RWPE2 (cell line): Measurements from ENCODE around the gene DLG4.

Experiments used
- ATAC-seq: fragments of 200-7000 bp; cut with Tn5 transposase; 3 replicates; pipeline ENCODE4 v1.9.1; 2021; ENCODE audit warnings: low read depth
- DNase-seq: peaks from one replicate; pipeline ENCODE4 v3.0.0-alpha.2; 2020; ENCODE audit warnings: low spot score
- H3K27ac ChIP-seq: fragments of 450-650 bp; 2 replicates; pipeline ENCODE4 v1.5.1; 2017; ENCODE audit warnings: mild to moderate bottlenecking; ENCODE audit not compliant: poor library complexity, severe bottlenecking
- H3K27me3 ChIP-seq: fragments of 250-450 bp; sonication (Bioruptor Pico); 2 replicates; pipeline ENCODE4 v1.5.1; 2021; ENCODE audit warnings: mild to moderate bottlenecking, moderate library complexity; ENCODE audit not compliant: insufficient read depth, poor library complexity, severe bottlenecking
- H3K36me3 ChIP-seq: fragments of 250-450 bp; sonication (Bioruptor Pico); 2 replicates; pipeline ENCODE4 v1.5.1; 2020; ENCODE audit warnings: low read depth, mild to moderate bottlenecking, moderate library complexity
- H3K4me1 ChIP-seq: fragments of 250-450 bp; sonication (Bioruptor Pico); 2 replicates; pipeline ENCODE4 v1.5.1; 2021; ENCODE audit warnings: mild to moderate bottlenecking, moderate library complexity; ENCODE audit not compliant: insufficient read depth, poor library complexity, severe bottlenecking
- H3K4me3 ChIP-seq: fragments of 250-450 bp; sonication (Bioruptor Pico); 2 replicates; pipeline ENCODE4 v1.5.1; 2021; ENCODE audit warnings: mild to moderate bottlenecking, moderate library complexity; ENCODE audit not compliant: severe bottlenecking
- H3K9me3 ChIP-seq: fragments of 250-450 bp; sonication (Bioruptor Pico); 2 replicates; pipeline ENCODE4 v1.5.1; 2021; ENCODE audit warnings: mild to moderate bottlenecking, moderate library complexity; ENCODE audit not compliant: severe bottlenecking
- CTCF ChIP-seq: fragments of 450-650 bp; IDR thresholded peaks from one replicate; pipeline ENCODE4 v1.5.1; 2017; ENCODE audit warnings: mild to moderate bottlenecking, moderate library complexity; ENCODE audit not compliant: poor library complexity, severe bottlenecking

Gene DLG4

GRCh38 chr17:7218758-7219157 is 878 bp downstream of the DLG4 start:
- Histone ChIP-seq H3K4me1 (peaks cover 9% of the 10 kb centered on the region), H3K9me3 (no peaks in the 10 kb centered on the region), H3K36me3 (peaks cover 30% of the 10 kb centered on the region), H3K27me3 (no peaks in the 10 kb centered on the region), H3K4me3 (no peak overlapping the region), H3K27ac (peak overlapping the region; percentile 89)
- no peak for ATAC-seq
- DNase-seq: no peak
- TF ChIP-seq CTCF: no peak

GRCh38 chr17:7218166-7218565 is 1.5 kb downstream of the DLG4 start:
- H3K27ac ChIP-seq: peak overlapping the region; percentile 62
- no peaks in the 10 kb centered on the region for H3K9me3 ChIP-seq
- ATAC-seq (no peak), DNase-seq (no peak)
- TF ChIP-seq CTCF: no peak
- peaks cover 24% of the 10 kb centered on the region for H3K36me3 ChIP-seq
- peaks cover 9% of the 10 kb centered on the region for H3K4me1 ChIP-seq
- H3K27me3 ChIP-seq: no peaks in the 10 kb centered on the region
- peak overlapping the region; percentile 22 for H3K4me3 ChIP-seq

GRCh38 chr17:7217113-7217987 is 2.3 kb downstream of the DLG4 start:
- DNase-seq: no peak
- H3K9me3 ChIP-seq: no peaks in the 10 kb centered on the region
- H3K27ac ChIP-seq: peak overlapping the region; percentile 62
- H3K4me3 ChIP-seq: peak overlapping the region; percentile 27
- ATAC-seq: no peak
- TF ChIP-seq CTCF: no peak
- peaks cover 9% of the 10 kb centered on the region for H3K4me1 ChIP-seq
- peaks cover 16% of the 10 kb centered on the region for H3K36me3 ChIP-seq
- no peaks in the 10 kb centered on the region for H3K27me3 ChIP-seq

GRCh38 chr17:7216242-7217112 is 3.2 kb downstream of the DLG4 start:
- Histone ChIP-seq H3K9me3 (no peaks in the 10 kb centered on the region), H3K4me1 (peaks cover 9% of the 10 kb centered on the region), H3K4me3 (peak overlapping the region; percentile 27), H3K27me3 (no peaks in the 10 kb centered on the region), H3K36me3 (peaks cover 7% of the 10 kb centered on the region), H3K27ac (peak overlapping the region; percentile 62)
- TF ChIP-seq CTCF: no peak
- ATAC-seq (no peak), DNase-seq (no peak)
